Measurements from ENCODE around the gene NR5A2. TPM values are rescaled to one million over a fixed set of nuclear protein-coding genes. Genes with fewer than 3 reads are reported as not detected.

Gene NR5A2
- total RNA-seq, 1 experiment from 2014 or later = 2.1 TPM

GRCh38 chr1:200079232-200079940, 51.9 kb downstream of the NR5A2 start:
- Histone ChIP-seq H3K4me3 (no peak overlapping the region), H3F3A (ENCODE audit: insufficient read depth, low read depth) (no peaks in the 10 kb centered on the region; the same call in 1 of the 2 replicates), H3K27me3 (ENCODE audit: insufficient read depth, low read depth) (no peaks in the 10 kb centered on the region), H3K9me2 (ENCODE audit: insufficient read depth) (no peaks in the 10 kb centered on the region), H3K9me3 (ENCODE audit: insufficient read depth, low read depth) (0 out of 2 replicates have a peak, but pooled peaks cover 3% of the 10 kb centered on the region), H3K27ac (no peak overlapping the region), H3K4me1 (replicated peaks; ENCODE audit: insufficient read depth) (peaks cover 20% of the 10 kb centered on the region), H3K79me2 (ENCODE audit: low read depth) (no peaks in the 10 kb centered on the region), H3K4me2 (no peak overlapping the region), H3K36me3 (ENCODE audit: low read depth) (no peaks in the 10 kb centered on the region), H4K20me1 (ENCODE audit: insufficient read depth) (no peaks in the 10 kb centered on the region), H2AFZ (no peak overlapping the region)
- ChIA-PET POLR2A (ENCODE audit: unreplicated experiment) (interaction anchor here (0.6 kb wide), 1 partner anchor 351 kb away, joined by 6 read pairs; no protein-coding TSS in a partner anchor), CTCF (no interaction called here)
- TF ChIP-seq, protein P1, sequence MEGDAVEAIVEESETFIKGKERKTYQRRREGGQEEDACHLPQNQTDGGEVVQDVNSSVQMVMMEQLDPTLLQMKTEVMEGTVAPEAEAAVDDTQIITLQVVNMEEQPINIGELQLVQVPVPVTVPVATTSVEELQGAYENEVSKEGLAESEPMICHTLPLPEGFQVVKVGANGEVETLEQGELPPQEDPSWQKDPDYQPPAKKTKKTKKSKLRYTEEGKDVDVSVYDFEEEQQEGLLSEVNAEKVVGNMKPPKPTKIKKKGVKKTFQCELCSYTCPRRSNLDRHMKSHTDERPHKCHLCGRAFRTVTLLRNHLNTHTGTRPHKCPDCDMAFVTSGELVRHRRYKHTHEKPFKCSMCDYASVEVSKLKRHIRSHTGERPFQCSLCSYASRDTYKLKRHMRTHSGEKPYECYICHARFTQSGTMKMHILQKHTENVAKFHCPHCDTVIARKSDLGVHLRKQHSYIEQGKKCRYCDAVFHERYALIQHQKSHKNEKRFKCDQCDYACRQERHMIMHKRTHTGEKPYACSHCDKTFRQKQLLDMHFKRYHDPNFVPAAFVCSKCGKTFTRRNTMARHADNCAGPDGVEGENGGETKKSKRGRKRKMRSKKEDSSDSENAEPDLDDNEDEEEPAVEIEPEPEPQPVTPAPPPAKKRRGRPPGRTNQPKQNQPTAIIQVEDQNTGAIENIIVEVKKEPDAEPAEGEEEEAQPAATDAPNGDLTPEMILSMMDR (conservative IDR thresholded peaks at IDR 0.05) = no peak
- TF ChIP-seq EZH2 (IDR thresholded peaks at IDR 0.05; ENCODE audit: low read depth) = no peak
- BruUV-seq (replicated peaks) = no TSS peak
- intact Hi-C loops (cut with micrococcal nuclease; ENCODE audit: unreplicated experiment) = no loop called here
- DNase-seq = no peak

- Histone ChIP-seq H4K20me1 (ENCODE audit: insufficient read depth) (no peaks in the 10 kb centered on the region), H3K4me2 (no peak overlapping the region), H2AFZ (no peak overlapping the region), H3K9me2 (ENCODE audit: insufficient read depth) (no peaks in the 10 kb centered on the region), H3K27me3 (ENCODE audit: insufficient read depth, low read depth) (no peaks in the 10 kb centered on the region), H3K9me3 (ENCODE audit: insufficient read depth, low read depth) (no peaks in the 10 kb centered on the region), H3K36me3 (ENCODE audit: low read depth) (no peaks in the 10 kb centered on the region), H3F3A (ENCODE audit: insufficient read depth, low read depth) (no peaks in the 10 kb centered on the region), H3K4me1 (replicated peaks; ENCODE audit: insufficient read depth) (peaks cover 8% of the 10 kb centered on the region), H3K4me3 (no peak overlapping the region), H3K79me2 (ENCODE audit: low read depth) (no peaks in the 10 kb centered on the region), H3K27ac (no peak overlapping the region)
- ChIA-PET CTCF (no interaction called here), POLR2A (ENCODE audit: unreplicated experiment) (no interaction called here)
- TF ChIP-seq, protein P1 (conservative IDR thresholded peaks at IDR 0.05) = no peak
- no peak for TF ChIP-seq EZH2 (IDR thresholded peaks at IDR 0.05; ENCODE audit: low read depth)
- intact Hi-C loops (cut with micrococcal nuclease; ENCODE audit: unreplicated experiment) = no loop called here
- DNase-seq = no peak
- BruUV-seq (replicated peaks) = no TSS peak
These were observed 53.9 kb downstream of the NR5A2 start for GRCh38 chr1:200081151-200081968.

GRCh38 chr1:200081969-200082245, 54.4 kb downstream of the NR5A2 start:
- CTCF ChIA-PET = no interaction called here

More at GRCh38 chr1:200081969-200082245, 54.4 kb downstream of the NR5A2 start:
- Histone ChIP-seq H3K27me3 (ENCODE audit: insufficient read depth, low read depth) (no peaks in the 10 kb centered on the region), H3K9me2 (ENCODE audit: insufficient read depth) (no peaks in the 10 kb centered on the region), H3K79me2 (ENCODE audit: low read depth) (no peaks in the 10 kb centered on the region), H3K27ac (no peak overlapping the region), H3K9me3 (ENCODE audit: insufficient read depth, low read depth) (no peaks in the 10 kb centered on the region), H3F3A (ENCODE audit: insufficient read depth, low read depth) (no peaks in the 10 kb centered on the region), H3K36me3 (ENCODE audit: low read depth) (no peaks in the 10 kb centered on the region), H2AFZ (no peak overlapping the region), H3K4me3 (no peak overlapping the region), H3K4me1 (replicated peaks; ENCODE audit: insufficient read depth) (peaks cover 2% of the 10 kb centered on the region; the same call in 1 of the 2 replicates), H3K4me2 (no peak overlapping the region), H4K20me1 (ENCODE audit: insufficient read depth) (no peaks in the 10 kb centered on the region)
- no peak for DNase-seq
- no TSS peak for BruUV-seq (replicated peaks)
- POLR2A ChIA-PET (ENCODE audit: unreplicated experiment) = no interaction called here
- TF ChIP-seq EZH2 (IDR thresholded peaks at IDR 0.05; ENCODE audit: low read depth) = no peak
- TF ChIP-seq, protein P1 (conservative IDR thresholded peaks at IDR 0.05) = no peak
- intact Hi-C loops (cut with micrococcal nuclease; ENCODE audit: unreplicated experiment) = no loop called here

All from PC-9 (cell line).